T1000 (cell line): Measurements from ENCODE around the gene GRK3.

Experiments
- DNase-seq: peaks from one replicate; lab custom pipeline; 2025; ENCODE audit warnings: mixed read lengths; lab: John Stamatoyannopoulos, UW

GRK3 gene

GRCh38 chr22:25626624-25626990 lies 62.1 kb downstream of the GRK3 start:
- no peak for DNase-seq

DNA sequence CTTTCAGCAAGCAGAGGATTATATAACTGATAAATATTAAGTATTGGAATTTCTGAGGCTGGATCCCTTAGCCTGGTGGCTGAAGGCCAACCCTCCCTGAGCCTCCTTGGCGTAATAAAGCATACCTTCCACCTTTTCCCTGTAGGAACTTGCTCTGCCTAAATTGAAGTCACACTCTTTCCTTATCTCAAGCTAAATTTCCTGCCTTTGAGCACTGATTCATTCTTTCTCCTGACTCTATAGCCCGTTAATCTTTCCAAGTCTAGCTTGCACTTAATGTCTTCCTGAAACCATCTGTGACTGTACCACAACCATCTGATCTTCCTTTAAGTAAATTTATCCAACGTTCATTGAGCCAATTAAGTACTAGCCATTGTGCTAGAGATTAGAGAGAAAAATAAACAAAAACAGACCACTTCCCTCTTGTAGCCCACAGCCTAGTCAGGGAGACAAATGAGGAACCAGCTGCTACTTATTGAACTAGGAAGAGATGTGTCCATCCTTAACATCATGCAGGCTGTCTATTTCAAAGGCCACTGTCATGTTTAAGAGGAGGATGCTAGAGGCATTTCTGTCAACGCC lies 62.9 kb downstream of the GRK3 start:
- no peak for DNase-seq

DNA sequence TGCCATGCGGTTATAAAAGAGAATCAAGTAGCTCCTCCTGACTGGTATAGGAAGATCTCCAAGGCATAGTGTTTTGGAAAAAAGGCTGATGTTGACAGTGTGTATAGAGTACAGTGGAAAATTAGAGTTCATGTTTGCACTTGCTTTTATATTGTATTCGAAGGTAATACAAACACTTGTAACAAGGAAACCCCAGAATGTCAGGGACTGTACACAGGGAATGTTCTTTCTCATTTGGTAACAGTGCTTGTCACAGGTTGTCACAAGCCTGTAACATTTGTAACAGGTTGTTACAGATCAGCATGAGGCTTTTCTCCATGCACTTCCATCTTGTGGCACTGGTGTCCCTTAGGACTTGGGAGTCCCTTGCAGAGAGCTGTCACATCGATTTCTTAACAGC lies 64.0 kb downstream of the GRK3 start:
- no peak for DNase-seq

DNA sequence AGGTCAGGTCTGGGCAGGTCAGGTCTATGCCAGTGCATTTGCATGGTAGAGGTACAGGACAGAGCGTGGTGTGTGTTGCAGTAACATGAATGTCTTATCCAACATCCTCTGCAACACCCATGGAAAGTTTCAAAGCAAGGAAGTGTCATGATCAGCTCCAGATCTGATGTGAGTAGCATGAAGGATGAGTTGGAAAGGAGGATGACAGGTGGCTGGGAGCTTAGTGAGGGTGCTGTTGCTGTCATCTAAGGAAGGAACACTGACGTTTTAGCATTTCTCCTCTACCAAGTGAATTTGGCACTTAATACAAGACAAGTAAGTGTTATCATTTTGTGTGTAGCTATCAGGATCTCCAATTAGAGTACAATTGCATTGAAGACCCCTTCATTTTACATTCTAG lies 65.1 kb downstream of the GRK3 start:
- DNase-seq: no peak

- DNase-seq: no peak
Observed at GRCh38 chr22:25630447-25630846, 66.0 kb downstream of the GRK3 start.

DNA sequence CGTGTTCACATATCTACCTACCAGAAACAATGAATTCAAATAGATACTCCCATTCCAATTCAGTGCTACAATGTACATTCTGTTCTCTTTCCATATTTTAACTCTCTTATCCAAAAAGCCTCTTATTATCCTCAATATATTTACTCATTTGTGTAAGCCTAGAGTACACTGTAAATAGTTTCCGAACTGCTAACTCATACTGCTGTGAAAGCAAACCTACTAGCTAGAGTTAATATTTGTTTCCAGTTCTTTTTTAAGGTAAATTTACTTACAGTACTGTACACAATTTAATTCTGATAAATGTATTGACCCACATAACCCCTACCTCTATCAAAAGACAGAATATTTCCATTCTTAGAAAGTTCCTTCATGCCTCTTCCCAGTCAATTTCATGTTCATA lies 71.8 kb downstream of the GRK3 start:
- DNase-seq: no peak

DNA sequence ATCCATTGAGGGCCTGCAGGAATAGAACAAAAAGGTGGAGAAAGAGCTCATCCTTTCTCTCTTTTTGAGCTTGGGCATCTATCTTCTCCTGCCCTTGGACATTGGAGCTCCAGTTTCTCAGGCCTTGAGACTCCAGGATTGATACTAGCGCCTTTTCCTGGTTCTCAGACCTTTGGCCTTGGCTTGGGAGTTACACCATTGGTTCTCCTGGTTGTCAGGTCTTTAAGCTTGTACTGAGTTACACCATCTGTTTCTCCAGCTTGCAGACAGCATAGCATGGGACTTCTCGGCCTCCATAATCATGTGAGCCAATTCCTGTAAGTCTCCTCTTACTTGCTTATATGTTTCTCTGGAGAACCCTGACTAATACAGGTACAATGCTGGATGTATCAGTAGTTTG lies 72.6 kb downstream of the GRK3 start:
- DNase-seq: no peak

- no peak for DNase-seq
Observed at GRCh38 chr22:25637672-25638071, 73.2 kb downstream of the GRK3 start.

- DNase-seq: no peak
Observed at GRCh38 chr22:25638638-25639037, 74.2 kb downstream of the GRK3 start.

GRCh38 chr22:25641650-25642049 lies 77.2 kb downstream of the GRK3 start:
- no peak for DNase-seq

DNA sequence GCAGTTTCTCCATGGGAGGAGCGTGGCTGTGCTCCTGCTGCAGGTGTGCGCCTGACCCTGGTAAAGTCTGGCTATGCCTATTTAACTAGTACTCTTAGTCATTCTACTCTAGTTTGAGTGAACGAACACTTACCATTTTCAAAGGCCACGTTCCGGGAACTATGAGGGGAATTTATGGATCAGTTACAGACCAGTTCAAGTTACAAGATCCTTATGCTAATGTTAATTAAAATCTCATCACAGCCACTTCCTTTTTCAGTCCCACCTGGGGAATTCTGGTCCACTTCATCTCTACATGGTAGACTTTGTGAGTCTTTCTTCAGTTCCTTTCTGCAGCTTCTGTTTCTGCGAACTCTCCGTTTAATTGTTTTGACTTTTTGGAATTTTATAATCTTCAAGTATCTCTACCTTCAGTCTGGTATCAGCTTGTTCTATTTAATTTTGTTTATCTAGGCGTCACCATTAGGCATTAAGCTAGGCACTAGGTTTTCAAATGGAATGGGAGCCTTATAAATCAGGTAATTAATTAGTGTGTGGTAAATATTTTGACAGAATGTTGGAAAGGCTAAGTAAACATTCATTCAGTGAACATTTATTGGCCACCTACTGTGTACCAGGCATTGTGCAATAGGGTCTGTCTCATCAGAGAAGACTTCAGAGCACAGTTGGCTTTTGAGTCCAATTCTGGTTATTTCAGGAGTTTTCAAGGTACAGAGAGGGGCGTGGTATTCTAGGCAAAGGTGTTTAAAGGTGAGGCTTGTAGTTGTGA lies 78.9 kb downstream of the GRK3 start:
- DNase-seq: no peak

- DNase-seq: no peak
Observed at GRCh38 chr22:25644122-25644521, 79.6 kb downstream of the GRK3 start.

- DNase-seq: no peak
Observed at GRCh38 chr22:25645266-25645665, 80.8 kb downstream of the GRK3 start.

- no peak for DNase-seq
Observed at GRCh38 chr22:25645964-25646363, 81.5 kb downstream of the GRK3 start.

DNA sequence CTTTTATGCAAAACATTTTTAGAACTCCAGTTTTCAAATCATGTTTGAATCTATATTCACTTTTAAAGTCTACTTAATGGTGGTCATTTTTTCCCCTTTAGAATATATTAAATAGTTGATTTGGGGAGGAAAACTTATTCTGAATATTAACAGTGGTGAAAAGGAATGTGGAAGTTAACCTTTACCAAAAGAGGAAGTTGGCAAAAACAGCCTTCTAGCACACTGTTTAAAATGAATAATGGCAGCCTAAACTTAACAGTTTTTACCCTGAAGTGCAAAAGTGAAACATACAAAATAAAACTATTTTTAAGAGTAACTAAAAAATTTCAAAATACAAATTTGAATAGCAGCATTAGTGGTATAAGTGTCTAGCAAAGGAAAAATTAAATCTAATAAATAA lies 86.4 kb downstream of the GRK3 start:
- DNase-seq: no peak

DNA sequence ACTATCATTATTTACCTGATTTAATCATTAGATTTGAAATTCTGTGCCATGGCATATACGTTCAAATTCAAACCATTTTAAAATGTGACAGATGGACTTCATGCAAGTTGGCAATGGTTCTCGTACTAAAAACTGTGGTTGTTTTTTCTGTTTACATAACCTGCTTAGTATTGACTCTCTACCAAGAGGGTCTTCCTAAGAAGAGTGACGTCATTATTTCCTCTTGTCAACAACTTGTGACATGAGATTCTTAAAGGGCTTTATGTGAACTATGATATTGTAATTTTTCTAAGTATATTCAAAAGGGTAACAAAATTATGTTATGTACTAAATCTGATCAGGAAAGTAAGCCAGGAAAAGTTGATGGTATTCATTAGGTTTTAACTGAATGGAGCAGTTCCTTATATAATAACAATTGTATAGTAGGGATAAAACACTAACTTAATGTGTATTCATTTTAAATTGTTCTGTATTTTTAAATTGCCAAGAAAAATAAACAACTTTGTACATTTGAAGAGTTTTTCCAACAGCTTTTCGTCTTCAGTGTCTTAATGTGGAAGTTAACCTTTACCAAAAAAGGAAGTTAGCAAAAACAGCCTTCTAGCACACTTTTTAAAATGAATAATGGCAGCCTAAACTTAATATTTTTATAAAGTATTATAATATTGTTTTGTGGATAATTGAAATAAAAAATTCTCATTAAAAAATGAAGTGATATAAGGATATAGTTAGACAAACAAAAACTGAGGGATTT lies 87.0 kb downstream of the GRK3 start:
- no peak for DNase-seq

DNA sequence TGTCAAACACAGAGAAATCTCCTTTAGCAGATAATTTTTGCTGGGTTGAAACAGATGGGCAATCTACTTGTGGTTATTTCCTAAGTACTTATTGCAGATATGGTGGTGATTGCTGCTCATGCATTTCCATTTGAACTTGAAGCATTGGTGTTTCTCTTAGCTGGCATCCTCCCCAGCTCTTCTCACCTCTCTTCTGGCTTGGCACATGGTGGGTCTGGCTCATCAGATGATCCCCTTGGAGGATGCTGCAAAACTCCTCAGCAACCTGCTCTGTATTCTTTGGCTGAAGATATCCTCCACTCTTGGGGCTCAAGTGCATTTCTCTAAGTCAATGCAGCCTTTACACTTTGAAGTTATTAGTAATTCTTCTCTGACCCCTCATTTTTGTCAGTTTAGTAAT lies 90.2 kb downstream of the GRK3 start:
- no peak for DNase-seq

- DNase-seq: no peak
Observed at GRCh38 chr22:25655371-25655935, 91.0 kb downstream of the GRK3 start.

DNA sequence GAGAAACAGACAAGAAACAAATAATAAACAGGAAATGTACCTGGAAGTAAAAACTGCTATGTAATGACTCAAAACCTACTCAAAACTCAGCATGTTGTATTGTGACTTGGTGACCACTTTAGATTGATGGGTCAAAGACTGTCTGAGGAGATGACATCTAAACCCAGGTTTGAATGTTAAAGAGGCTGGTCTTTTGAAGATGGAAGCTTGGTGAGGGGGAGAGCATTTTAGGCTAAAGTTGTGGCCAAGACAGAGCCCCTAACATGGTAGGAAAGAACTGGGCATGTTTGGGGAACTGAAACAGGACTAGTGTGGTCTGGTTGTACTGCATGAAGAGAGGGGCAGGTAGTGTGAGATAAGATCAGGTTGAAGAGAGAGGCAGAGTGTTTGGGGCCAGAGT lies 92.2 kb downstream of the GRK3 start:
- DNase-seq: no peak

DNA sequence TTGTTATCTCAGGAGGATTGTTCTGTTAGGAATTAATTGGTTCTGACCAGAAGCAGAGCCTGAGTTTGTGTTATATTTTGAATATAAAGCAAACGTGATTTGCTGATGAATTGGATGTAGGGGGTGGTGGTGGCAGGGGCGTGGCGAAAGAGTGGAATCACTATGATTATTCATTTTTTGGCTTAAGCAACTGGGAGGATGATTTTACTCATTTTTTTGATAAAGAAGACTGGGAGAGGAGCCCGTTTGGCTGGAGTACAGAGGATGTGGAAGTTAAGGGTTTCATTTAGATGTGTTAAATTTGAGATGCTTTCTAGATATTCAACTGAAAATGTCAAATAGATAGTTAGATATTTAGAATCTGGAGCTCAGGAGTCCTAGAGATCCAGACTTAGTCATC lies 94.2 kb downstream of the GRK3 start:
- DNase-seq: no peak

- DNase-seq: no peak
Observed at GRCh38 chr22:25659413-25659812, 94.9 kb downstream of the GRK3 start.

- no peak for DNase-seq
Observed at GRCh38 chr22:25660336-25660735, 95.9 kb downstream of the GRK3 start.

- no peak for DNase-seq
Observed at GRCh38 chr22:25661073-25661472, 96.6 kb downstream of the GRK3 start.
